Gastrocnemius medialis (tissue), 4 donors: Measurements from ENCODE around the gene SRP19. TPM values are rescaled to one million over a fixed set of nuclear protein-coding genes. Genes with fewer than 3 reads are reported as not detected.
"Not testable (repeated sequence)": the region's sequence is repeated elsewhere in the genome, so short reads cannot be mapped to it uniquely, and the experiment has no call there.

Experiments
- ATAC-seq, 2 donors: fragments of 150-250 bp; one replicate each; pipeline ENCODE4 v1.9.1; 2016
- DNase-seq, 2 donors: peaks; one replicate each; pipeline ENCODE4 v3.0.0-alpha.2; 2019
- H3K27ac ChIP-seq, 4 donors: fragments of 200-600 bp; sonication (generic); 1 replicate in 1 of 4; 2 replicates in 3 of 4; pipeline ENCODE4 v1.5.1; 2016 to 2018; ENCODE audit warnings: mild to moderate bottlenecking in 2 of 4, moderate library complexity in 1 of 4
- H3K27me3 ChIP-seq, 3 donors: fragments of 200-600 bp; sonication (generic) in 2 of 3; 1 replicate in 1 of 3; 2 replicates in 2 of 3; pipeline versions ENCODE4 v1.5.1 to v1.6.0; 2016 to 2019; ENCODE audit warnings: mild to moderate bottlenecking in 1 of 3, moderate library complexity in 1 of 3
- H3K36me3 ChIP-seq, 2 donors: fragments of 200-600 bp; sonication (generic) in 1 of 2; one replicate each; pipeline ENCODE4 v1.5.1; 2017 to 2018
- H3K4me1 ChIP-seq, 2 donors: fragments of 200-600 bp; sonication (generic) in 1 of 2; one replicate each; pipeline ENCODE4 v1.5.1; 2016 to 2017; ENCODE audit warnings: mild to moderate bottlenecking in 2 of 2
- H3K4me3 ChIP-seq, 4 donors: fragments of 200-600 bp; sonication (generic) in 3 of 4; 1 replicate in 1 of 4; 2 replicates in 3 of 4; pipeline ENCODE4 v1.5.1; 2016 to 2019; ENCODE audit warnings: mild to moderate bottlenecking in 2 of 4
- H3K9me3 ChIP-seq, 3 donors: fragments of 200-600 bp; sonication (generic) in 2 of 3; 1 replicate in 1 of 3; 2 replicates in 2 of 3; pipeline ENCODE4 v1.5.1; 2016 to 2019
- POLR2A ChIP-seq, 2 donors: fragments of 450-650 bp; IDR thresholded peaks; one replicate each; pipeline ENCODE4 v1.6.1; 2017; ENCODE audit warnings: antibody characterized with exemption in 2 of 2, mild to moderate bottlenecking in 2 of 2, moderate library complexity in 2 of 2
- in situ Hi-C, 4 donors: fragments of 200-750 bp; cut with MboI; loops; one replicate each; pipeline versions ENCODE4 v1.15.0 to v1.8.0; 2017; ENCODE audit warnings: low sequenced_read_pairs in 4 of 4
- intact Hi-C: fragments of 100-400 bp; cut with DNase I; formaldehyde crosslinking; loops from one replicate; pipeline ENCODE4 v1.15.1; 2023; ENCODE audit warnings: low total_unique reads
- total RNA-seq, 4 donors: library from RNA; depleted of rRNA; stranded (reverse); fragments of >200 nt; gene quantifications; one replicate each; pipeline versions ENCODE4 v1.1.0 to v1.2.3, GENCODE V29; 2016
- TF ChIP-seq, protein P1 (sequence below), 5 experiments: fragments of 450-650 bp in 3 of 5; fragments of 200-600 bp in 2 of 5; sonication (generic) in 2 of 5; IDR thresholded peaks in 4 of 5; conservative IDR thresholded peaks in 1 of 5; 1 replicate in 4 of 5; 2 replicates in 1 of 5; pipeline ENCODE4 v1.5.1; 2016 to 2019; ENCODE audit warnings: antibody characterized with exemption in 5 of 5, mild to moderate bottlenecking in 3 of 5, moderate library complexity in 3 of 5

Gene SRP19
- total RNA-seq, 4 donors from 2014 or later, result 40.4 to 63.8 (median 55.0) TPM

DNA sequence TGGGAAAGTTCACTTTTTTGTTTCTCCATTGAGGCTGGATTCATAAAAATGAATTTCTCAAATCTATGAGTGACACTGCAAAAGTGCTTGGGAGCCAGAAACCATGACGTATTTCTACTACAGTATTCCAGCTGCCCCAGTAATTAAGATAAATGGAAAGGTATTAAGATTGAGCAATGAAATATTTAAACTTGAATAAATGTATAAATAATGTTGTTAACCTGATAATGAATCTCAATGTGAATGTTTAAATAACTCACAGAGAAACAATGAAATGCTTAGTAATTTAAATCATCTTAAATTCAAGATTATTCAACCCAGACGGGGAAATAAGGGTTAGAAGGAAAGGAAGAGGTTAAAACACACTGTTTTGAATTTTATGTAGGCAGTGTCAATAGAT, 11.2 kb upstream of the SRP19 start:
- Histone ChIP-seq H3K4me1 (no peaks in the 10 kb centered on the region), H3K36me3 (no peaks in the 10 kb centered on the region), H3K9me3 (no peaks in the 10 kb centered on the region), H3K27ac (no peak overlapping the region), H3K4me3 (no peak overlapping the region), H3K27me3 (no peaks in the 10 kb centered on the region)
- TF ChIP-seq, protein P1, sequence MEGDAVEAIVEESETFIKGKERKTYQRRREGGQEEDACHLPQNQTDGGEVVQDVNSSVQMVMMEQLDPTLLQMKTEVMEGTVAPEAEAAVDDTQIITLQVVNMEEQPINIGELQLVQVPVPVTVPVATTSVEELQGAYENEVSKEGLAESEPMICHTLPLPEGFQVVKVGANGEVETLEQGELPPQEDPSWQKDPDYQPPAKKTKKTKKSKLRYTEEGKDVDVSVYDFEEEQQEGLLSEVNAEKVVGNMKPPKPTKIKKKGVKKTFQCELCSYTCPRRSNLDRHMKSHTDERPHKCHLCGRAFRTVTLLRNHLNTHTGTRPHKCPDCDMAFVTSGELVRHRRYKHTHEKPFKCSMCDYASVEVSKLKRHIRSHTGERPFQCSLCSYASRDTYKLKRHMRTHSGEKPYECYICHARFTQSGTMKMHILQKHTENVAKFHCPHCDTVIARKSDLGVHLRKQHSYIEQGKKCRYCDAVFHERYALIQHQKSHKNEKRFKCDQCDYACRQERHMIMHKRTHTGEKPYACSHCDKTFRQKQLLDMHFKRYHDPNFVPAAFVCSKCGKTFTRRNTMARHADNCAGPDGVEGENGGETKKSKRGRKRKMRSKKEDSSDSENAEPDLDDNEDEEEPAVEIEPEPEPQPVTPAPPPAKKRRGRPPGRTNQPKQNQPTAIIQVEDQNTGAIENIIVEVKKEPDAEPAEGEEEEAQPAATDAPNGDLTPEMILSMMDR (IDR thresholded peaks at IDR 0.05 in 4 of 5, conservative IDR thresholded peaks at IDR 0.05 in 1 of 5), result no peak
- no peak for TF ChIP-seq POLR2A (IDR thresholded peaks at IDR 0.05)
- in situ Hi-C loops (loop anchor here in 1 of 4 donors (10.0 kb wide), 1 partner anchor 65 kb away; no protein-coding TSS in a partner anchor), intact Hi-C loops (loop anchor here (5.0 kb wide), 1 partner anchor 72 kb away; the partner anchor contains the start of gene REEP5)
- DNase-seq (no peak), ATAC-seq (no peak)

DNA sequence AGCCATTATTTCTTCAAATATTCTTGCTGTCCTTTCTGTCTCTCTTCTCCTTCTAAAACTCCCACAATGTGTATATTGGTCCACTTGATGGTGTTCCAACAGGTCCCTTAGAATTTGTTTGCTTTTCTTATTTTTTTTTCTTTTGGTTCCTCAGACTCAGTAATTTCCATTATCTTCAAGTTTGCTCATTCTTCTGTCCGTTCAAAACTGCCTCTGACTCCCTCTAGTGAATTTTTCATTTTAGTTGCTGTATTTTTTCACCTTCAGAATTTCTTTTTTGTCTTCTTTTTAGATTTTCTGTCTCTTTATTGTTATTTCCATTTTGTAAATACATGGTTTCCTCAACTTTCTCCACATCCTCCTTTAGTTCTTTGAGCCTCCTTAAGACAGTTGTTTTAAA, 6.4 kb upstream of the SRP19 start:
- no peak overlapping the region for H3K4me3 ChIP-seq
- in situ Hi-C loops (loop anchor here in 1 of 4 donors (10.0 kb wide), 1 partner anchor 60 kb away; no protein-coding TSS in a partner anchor), intact Hi-C loops (no loop called here)
- no peak for ATAC-seq
- TF ChIP-seq POLR2A (IDR thresholded peaks at IDR 0.05), result no peak
- TF ChIP-seq, protein P1 (IDR thresholded peaks at IDR 0.05 in 4 of 5, conservative IDR thresholded peaks at IDR 0.05 in 1 of 5), result no peak
- H3K27ac ChIP-seq, result no peak overlapping the region
- no peaks in the 10 kb centered on the region for H3K4me1 ChIP-seq
- H3K27me3 ChIP-seq, result no peaks in the 10 kb centered on the region
- H3K9me3 ChIP-seq, result no peaks in the 10 kb centered on the region
- no peak for DNase-seq
- no peaks in the 10 kb centered on the region for H3K36me3 ChIP-seq

DNA sequence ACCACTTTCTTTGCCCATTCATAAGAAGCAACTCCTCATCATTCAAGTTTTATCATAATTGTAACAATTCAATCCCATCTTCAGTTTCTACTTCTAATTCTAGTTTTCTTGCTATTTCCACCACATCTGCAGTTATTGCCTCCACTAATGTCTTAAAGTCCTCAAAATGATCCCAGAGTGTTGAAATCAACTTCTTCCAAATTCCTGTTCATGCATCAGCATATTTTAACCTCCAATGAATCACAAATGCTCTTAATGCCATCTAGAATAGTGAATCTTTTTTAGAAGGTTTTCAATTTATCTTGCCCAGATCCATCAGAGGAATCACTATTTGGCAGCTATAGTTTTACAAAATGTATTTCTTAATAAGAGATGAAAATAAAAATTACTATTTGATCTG, 3.2 kb upstream of the SRP19 start:
- intact Hi-C loops (no loop called here), in situ Hi-C loops (loop anchor here in 1 of 4 donors (10.0 kb wide), 1 partner anchor 57 kb away; no protein-coding TSS in a partner anchor)
- Histone ChIP-seq H3K4me1 (peaks cover 9 to 17% of the 10 kb centered on the region in 2 donors), H3K36me3 (no peaks in the 10 kb centered on the region), H3K4me3 (no peak overlapping the region), H3K27me3 (no peaks in the 10 kb centered on the region), H3K27ac (no peak overlapping the region), H3K9me3 (no peaks in the 10 kb centered on the region)
- TF ChIP-seq POLR2A (IDR thresholded peaks at IDR 0.05), result no peak
- TF ChIP-seq, protein P1 (IDR thresholded peaks at IDR 0.05 in 4 of 5, conservative IDR thresholded peaks at IDR 0.05 in 1 of 5), result no peak
- ATAC-seq (no peak), DNase-seq (no peak)

DNA sequence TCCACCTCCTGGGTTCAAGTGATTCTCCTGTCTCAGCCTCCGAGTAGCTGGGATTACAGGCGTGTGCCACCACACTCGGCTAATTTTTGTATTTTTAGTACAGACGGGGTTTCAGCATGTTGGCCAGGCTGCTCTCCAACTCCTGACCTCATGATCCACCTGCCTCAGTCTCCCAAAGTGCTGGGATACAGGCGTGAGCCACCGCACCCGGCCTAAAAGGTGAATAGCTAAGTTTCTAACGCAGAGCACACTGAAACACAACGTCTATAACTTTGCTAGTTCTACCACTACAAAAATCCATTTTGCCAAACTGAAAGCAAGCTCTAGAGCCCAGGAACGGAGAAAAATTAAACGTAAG, 537 bp upstream of the SRP19 start:
- H3K4me3 ChIP-seq, result peak overlapping the region; percentile 71 to 99 (median 89)
- H3K36me3 ChIP-seq, result peaks cover 0 to 20% of the 10 kb centered on the region in 2 donors
- intact Hi-C loops, result loop anchor here (5.0 to 10.0 kb wide), 2 partner anchors 153 to 654 kb away; partner anchors contain the start of gene YTHDC2
- ATAC-seq, DNase-seq, H3K27me3 ChIP-seq, H3K9me3 ChIP-seq: not testable (repeated sequence)
- peaks cover 20 to 25% of the 10 kb centered on the region in 2 donors for H3K4me1 ChIP-seq
- in situ Hi-C loops, result loop anchor here in 1 of 4 donors (10.0 kb wide), 1 partner anchor 54 kb away; no protein-coding TSS in a partner anchor
- H3K27ac ChIP-seq, result peak overlapping the region; percentile 84 to 90 (median 86)

DNA sequence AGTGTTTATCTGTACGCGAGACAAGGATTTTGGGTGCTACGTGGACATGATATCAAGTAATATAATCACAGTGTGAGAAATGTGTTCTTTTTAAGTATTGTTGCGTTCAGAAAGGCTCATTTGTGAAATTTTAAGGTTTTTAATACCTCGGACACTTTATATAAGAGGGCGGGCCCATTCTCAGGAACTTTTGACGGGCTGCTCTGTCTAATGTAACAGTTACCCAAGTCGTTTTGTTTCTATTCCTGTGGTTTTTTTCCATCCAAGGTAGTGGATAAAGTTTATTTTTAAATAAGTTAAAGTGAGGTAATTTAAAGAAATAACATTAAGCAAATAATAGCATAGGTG, 525 bp downstream of the SRP19 start:
- DNase-seq (no peak), ATAC-seq (no peak)
- Histone ChIP-seq H3K9me3 (no peaks in the 10 kb centered on the region), H3K27me3 (no peaks in the 10 kb centered on the region), H3K27ac (peak overlapping the region; percentile 84 to 90 (median 86)), H3K4me3 (peak overlapping the region; percentile 71 to 99 (median 89)), H3K4me1 (peaks cover 20 to 25% of the 10 kb centered on the region in 2 donors), H3K36me3 (peaks cover 0 to 25% of the 10 kb centered on the region in 2 donors)
- intact Hi-C loops, result loop anchor here (1.0 to 10.0 kb wide), 3 partner anchors 60 to 653 kb away; partner anchors contain the start of gene YTHDC2
- in situ Hi-C loops, result loop anchor here in 1 of 4 donors (10.0 kb wide), 1 partner anchor 53 kb away; no protein-coding TSS in a partner anchor
- TF ChIP-seq POLR2A (IDR thresholded peaks at IDR 0.05), result no peak
- TF ChIP-seq, protein P1 (IDR thresholded peaks at IDR 0.05 in 4 of 5, conservative IDR thresholded peaks at IDR 0.05 in 1 of 5), result no peak
